Measurements from ENCODE around the gene SCN3A.

The SCN3A gene

GRCh38 chr2:165192729-165193128 is 11.1 kb downstream of the SCN3A start:
- in situ Hi-C loops (cut with MboI; ENCODE audit: low sequenced_read_pairs), result no loop called here

- in situ Hi-C loops (cut with MboI; ENCODE audit: low sequenced_read_pairs), result no loop called here
These were observed 12.6 kb downstream of the SCN3A start for GRCh38 chr2:165191096-165191728.

- in situ Hi-C loops (cut with MboI; ENCODE audit: low sequenced_read_pairs), result no loop called here
These were observed 18.2 kb downstream of the SCN3A start for GRCh38 chr2:165185633-165186032.

- in situ Hi-C loops (cut with MboI; ENCODE audit: low sequenced_read_pairs), result no loop called here
These were observed 21.8 kb downstream of the SCN3A start for GRCh38 chr2:165182029-165182428.

GRCh38 chr2:165176780-165177179 is 27.1 kb downstream of the SCN3A start:
- in situ Hi-C loops (cut with MboI; ENCODE audit: low sequenced_read_pairs), result no loop called here

GRCh38 chr2:165173215-165173614 is 30.6 kb downstream of the SCN3A start:
- in situ Hi-C loops (cut with MboI; ENCODE audit: low sequenced_read_pairs), result no loop called here

- in situ Hi-C loops (cut with MboI; ENCODE audit: low sequenced_read_pairs), result no loop called here
These were observed 39.6 kb downstream of the SCN3A start for GRCh38 chr2:165164201-165164600.

- in situ Hi-C loops (cut with MboI; ENCODE audit: low sequenced_read_pairs), result no loop called here
These were observed 40.1 kb downstream of the SCN3A start for GRCh38 chr2:165163761-165164160.

GRCh38 chr2:165162466-165162865 is 41.4 kb downstream of the SCN3A start:
- in situ Hi-C loops (cut with MboI; ENCODE audit: low sequenced_read_pairs), result no loop called here

GRCh38 chr2:165161510-165161909 is 42.3 kb downstream of the SCN3A start:
- in situ Hi-C loops (cut with MboI; ENCODE audit: low sequenced_read_pairs), result no loop called here

- in situ Hi-C loops (cut with MboI; ENCODE audit: low sequenced_read_pairs), result no loop called here
These were observed 46.7 kb downstream of the SCN3A start for GRCh38 chr2:165157160-165157559.

- in situ Hi-C loops (cut with MboI; ENCODE audit: low sequenced_read_pairs), result no loop called here
These were observed 48.7 kb downstream of the SCN3A start for GRCh38 chr2:165155152-165155551.

GRCh38 chr2:165149439-165149838 is 54.4 kb downstream of the SCN3A start:
- in situ Hi-C loops (cut with MboI; ENCODE audit: low sequenced_read_pairs), result no loop called here

GRCh38 chr2:165147186-165148045 is 56.4 kb downstream of the SCN3A start:
- in situ Hi-C loops (cut with MboI; ENCODE audit: low sequenced_read_pairs), result no loop called here

GRCh38 chr2:165144315-165144714 is 59.5 kb downstream of the SCN3A start:
- in situ Hi-C loops (cut with MboI; ENCODE audit: low sequenced_read_pairs), result no loop called here

- in situ Hi-C loops (cut with MboI; ENCODE audit: low sequenced_read_pairs), result no loop called here
These were observed 62.1 kb downstream of the SCN3A start for GRCh38 chr2:165141601-165142354.

GRCh38 chr2:165126244-165126643 is 77.6 kb downstream of the SCN3A start:
- in situ Hi-C loops (cut with MboI; ENCODE audit: low sequenced_read_pairs), result no loop called here

GRCh38 chr2:165122521-165122920 is 81.3 kb downstream of the SCN3A start:
- in situ Hi-C loops (cut with MboI; ENCODE audit: low sequenced_read_pairs), result no loop called here

GRCh38 chr2:165120740-165121467 is 82.9 kb downstream of the SCN3A start:
- in situ Hi-C loops (cut with MboI; ENCODE audit: low sequenced_read_pairs), result no loop called here

- in situ Hi-C loops (cut with MboI; ENCODE audit: low sequenced_read_pairs), result no loop called here
These were observed 88.6 kb downstream of the SCN3A start for GRCh38 chr2:165115258-165115657.

- in situ Hi-C loops (cut with MboI; ENCODE audit: low sequenced_read_pairs), result no loop called here
These were observed 89.4 kb downstream of the SCN3A start for GRCh38 chr2:165114346-165114939.
